Measurements from ENCODE around the gene MTHFS.
"Not testable (repeated sequence)": the region's sequence is repeated elsewhere in the genome, so short reads cannot be mapped to it uniquely, and the experiment has no call there.

Gene MTHFS

GRCh38 chr15:79915776-79916501 is 19.1 kb upstream of the MTHFS start:
- not testable (repeated sequence) for DNase-seq

- DNase-seq = no peak
Measured at GRCh38 chr15:79914728-79915127, 17.9 kb upstream of the MTHFS start.

GRCh38 chr15:79909556-79910335 is 12.9 kb upstream of the MTHFS start:
- DNase-seq = not testable (repeated sequence)

- no peak for DNase-seq
Measured at GRCh38 chr15:79904271-79904670, 7.5 kb upstream of the MTHFS start.

- no peak for DNase-seq
Measured at GRCh38 chr15:79903626-79904025, 6.8 kb upstream of the MTHFS start.

- no peak for DNase-seq
Measured at GRCh38 chr15:79903144-79903543, 6.3 kb upstream of the MTHFS start.

DNA sequence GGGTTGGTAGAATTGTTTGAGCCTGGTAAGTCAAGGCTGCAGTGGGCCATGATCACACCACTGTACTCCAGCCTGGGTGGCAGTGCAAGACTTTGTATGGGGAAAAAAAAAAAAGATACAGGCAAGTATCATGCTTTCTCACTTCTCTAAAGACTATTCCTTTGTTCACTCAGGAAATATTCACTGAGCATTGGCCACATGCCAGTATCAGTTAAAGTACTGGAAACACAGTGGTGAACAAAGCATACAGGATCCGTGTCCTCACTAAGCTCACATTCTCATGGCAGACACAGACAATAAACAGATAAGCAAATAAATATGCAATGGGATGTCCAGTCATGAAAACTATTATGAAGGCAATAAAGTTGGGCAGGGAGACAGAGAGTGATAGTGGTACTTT is 5.1 kb upstream of the MTHFS start:
- DNase-seq = peak in 1 of 2 donors; percentile 5

DNA sequence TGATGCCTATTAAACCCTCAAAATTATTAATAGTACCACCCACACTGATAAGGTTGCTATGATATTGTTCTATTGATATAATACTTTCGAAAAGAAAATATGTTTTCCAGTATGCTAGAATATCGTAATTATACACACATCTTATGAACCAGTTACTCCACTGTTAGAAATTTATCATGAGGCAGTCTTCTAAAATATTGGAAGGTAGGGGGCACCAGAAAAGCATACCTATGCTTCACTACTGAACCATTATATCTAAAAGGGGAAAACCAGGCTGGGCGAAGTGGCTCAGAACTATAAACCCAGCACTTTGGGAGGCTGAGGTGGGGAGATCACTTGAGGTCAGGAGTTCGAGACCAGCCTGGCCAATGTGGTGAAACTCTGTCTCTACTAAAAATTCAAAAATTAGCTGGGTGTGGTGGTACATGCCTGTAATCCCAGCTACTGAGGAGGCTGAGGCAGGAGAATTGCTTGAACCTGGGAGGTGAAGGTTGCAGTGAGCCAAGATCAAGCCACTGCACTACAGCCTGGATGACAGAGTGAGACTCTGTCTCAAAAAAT is 4.1 kb upstream of the MTHFS start:
- not testable (repeated sequence) for DNase-seq

DNA sequence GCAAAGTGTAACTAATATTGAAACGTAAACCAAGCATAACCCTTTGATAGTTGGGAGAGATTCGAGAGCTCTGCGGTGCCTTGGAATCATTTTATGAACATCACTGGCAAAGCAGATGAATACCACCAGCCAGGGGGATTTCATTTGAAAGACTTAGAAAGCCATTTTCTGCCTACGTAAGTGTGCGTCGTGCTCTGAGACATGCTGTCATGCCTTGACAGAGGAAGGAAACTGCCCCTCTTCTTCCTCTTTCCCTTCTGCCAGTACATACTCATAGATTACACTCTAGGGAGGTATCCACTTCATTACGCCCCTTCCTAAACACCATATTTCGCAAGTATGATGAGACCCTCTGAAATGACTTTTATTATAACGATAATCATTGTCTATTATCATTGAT is 3.3 kb upstream of the MTHFS start:
- DNase-seq = no peak

DNA sequence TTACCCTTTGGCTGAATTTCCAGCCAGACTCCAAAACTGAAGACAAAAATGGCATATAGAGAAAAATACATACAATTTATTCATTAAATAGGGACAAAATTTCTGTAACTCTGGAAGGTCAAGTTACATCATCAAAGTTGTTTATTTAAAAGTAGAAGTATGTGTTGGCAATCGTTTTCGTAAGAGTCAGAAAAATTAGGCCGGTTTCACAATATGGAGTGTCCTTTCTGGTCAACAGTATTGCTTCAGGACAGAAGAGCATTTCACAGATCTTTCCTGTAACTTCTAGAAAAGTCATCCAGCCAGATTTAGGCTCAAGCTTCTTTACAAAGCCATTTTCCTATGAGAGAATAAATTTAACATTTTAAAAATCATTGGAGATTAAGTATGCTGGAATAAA is 2.0 kb upstream of the MTHFS start:
- not testable (repeated sequence) for DNase-seq

- DNase-seq = no peak
Measured at GRCh38 chr15:79898369-79898768, 1.6 kb upstream of the MTHFS start.

GRCh38 chr15:79897701-79898113 is 893 bp upstream of the MTHFS start:
- no peak for DNase-seq

- DNase-seq = peak in 1 of 2 donors; percentile 5
Measured at GRCh38 chr15:79897380-79897678, 515 bp upstream of the MTHFS start.

- no peak for DNase-seq
Measured at GRCh38 chr15:79896131-79896633, 632 bp downstream of the MTHFS start.

GRCh38 chr15:79887054-79887930 is 9.5 kb downstream of the MTHFS start:
- no peak for DNase-seq

- no peak for DNase-seq
Measured at GRCh38 chr15:79886124-79886523, 10.7 kb downstream of the MTHFS start.

- no peak for DNase-seq
Measured at GRCh38 chr15:79884204-79884596, 12.6 kb downstream of the MTHFS start.

- DNase-seq = no peak
Measured at GRCh38 chr15:79883579-79884203, 13.1 kb downstream of the MTHFS start.

DNA sequence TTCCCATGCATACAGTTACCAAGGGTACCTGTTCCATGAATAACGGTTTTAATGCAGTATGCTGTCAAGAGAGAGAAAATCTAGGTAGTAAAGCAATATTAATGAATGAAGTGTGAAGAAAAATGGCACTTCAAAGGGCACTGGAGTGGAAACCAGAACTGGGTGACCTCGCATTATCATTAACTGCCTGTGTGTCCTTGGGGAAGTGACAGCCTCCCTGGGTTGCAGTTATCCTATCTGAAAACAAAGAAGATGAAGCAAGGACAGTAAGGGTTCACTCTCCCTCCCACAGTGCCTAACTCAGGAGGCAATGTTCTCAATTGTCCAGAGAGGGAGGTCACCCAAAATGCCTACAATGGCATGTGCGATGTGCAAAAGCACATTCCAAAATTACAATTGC is 15.1 kb downstream of the MTHFS start:
- DNase-seq = no peak

DNA sequence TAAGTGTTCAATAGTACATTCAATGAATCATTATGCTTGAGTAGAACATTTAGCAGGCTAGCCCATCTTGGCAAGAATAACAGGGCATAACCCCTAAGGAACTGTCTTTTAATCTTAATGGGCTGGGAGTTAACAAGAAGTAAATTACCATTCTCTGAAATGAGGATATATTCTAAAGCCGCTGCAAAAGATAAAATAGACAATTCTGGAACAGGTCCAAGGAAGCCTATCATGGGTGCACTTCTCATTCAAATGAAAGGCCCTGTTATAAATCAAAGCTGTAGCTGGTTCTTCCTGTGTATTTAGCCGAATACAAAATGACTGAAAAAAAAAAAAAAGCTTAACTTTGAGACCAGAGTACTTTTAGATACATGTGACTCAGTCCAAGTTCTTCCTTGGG is 15.6 kb downstream of the MTHFS start:
- no peak for DNase-seq

GRCh38 chr15:79878078-79878705 is 18.6 kb downstream of the MTHFS start:
- no peak for DNase-seq

- no peak for DNase-seq
Measured at GRCh38 chr15:79875213-79875612, 21.6 kb downstream of the MTHFS start.

All from hippocampal formation (tissue), 2 donors.